GM18508 (cell line): ENCODE data around the gene CORO2A.

Experiments used
- ATAC-seq: cut with Tn5 transposase; IDR thresholded peaks from one replicate; pipeline ENCODE4 v1.9.1; 2021; ENCODE audit warnings: moderate number of reproducible peaks; ENCODE audit not compliant: insufficient read depth, unreplicated experiment

The CORO2A gene

GRCh38 chr9:98193336-98193944 is 1.0 kb upstream of the CORO2A start:
- no peak for ATAC-seq

GRCh38 chr9:98191671-98192502 is 550 bp downstream of the CORO2A start:
- ATAC-seq: no peak

- no peak for ATAC-seq
These were observed 1.2 kb downstream of the CORO2A start for GRCh38 chr9:98191181-98191608.

GRCh38 chr9:98190757-98191105 is 1.7 kb downstream of the CORO2A start:
- no peak for ATAC-seq

- no peak for ATAC-seq
These were observed 3.0 kb downstream of the CORO2A start for GRCh38 chr9:98189412-98189811.

GRCh38 chr9:98187926-98188325 is 4.5 kb downstream of the CORO2A start:
- ATAC-seq: no peak

- no peak for ATAC-seq
These were observed 6.2 kb downstream of the CORO2A start for GRCh38 chr9:98186236-98186635.

GRCh38 chr9:98185611-98186171 is 6.7 kb downstream of the CORO2A start:
- ATAC-seq: no peak

GRCh38 chr9:98185021-98185567 is 7.3 kb downstream of the CORO2A start:
- ATAC-seq: no peak

GRCh38 chr9:98184326-98184725 is 8.1 kb downstream of the CORO2A start:
- no peak for ATAC-seq

- ATAC-seq: no peak
These were observed 9.4 kb downstream of the CORO2A start for GRCh38 chr9:98182889-98183599.

- ATAC-seq: no peak
These were observed 10.2 kb downstream of the CORO2A start for GRCh38 chr9:98182069-98182820.

GRCh38 chr9:98181746-98182068 is 10.7 kb downstream of the CORO2A start:
- no peak for ATAC-seq

GRCh38 chr9:98180996-98181395 is 11.4 kb downstream of the CORO2A start:
- ATAC-seq: no peak

- no peak for ATAC-seq
These were observed 13.3 kb downstream of the CORO2A start for GRCh38 chr9:98178874-98179850.

GRCh38 chr9:98176391-98177259 is 15.8 kb downstream of the CORO2A start:
- no peak for ATAC-seq

- no peak for ATAC-seq
These were observed 16.7 kb downstream of the CORO2A start for GRCh38 chr9:98175762-98176161.

- no peak for ATAC-seq
These were observed 17.3 kb downstream of the CORO2A start for GRCh38 chr9:98175028-98175569.
